ENCODE data around the gene TLR9. TPM values are rescaled to one million over a fixed set of nuclear protein-coding genes. Genes with fewer than 3 reads are reported as not detected.

Gene TLR9
- total and polyA plus RNA-seq, 11 donors = 0.04 to 0.65 (median 0.22) TPM; not detected in 1

GRCh38 chr3:52240059-52240885 is 14.8 kb upstream of the TLR9 start:
- DNase-seq = peak in 2 of 5 donors; percentile 65 to 76
- WGBS, 4 donors = 95 to 100% (median 98%) methylated on average over 1 of the region's 1 CpG
- ATAC-seq = peak in 2 of 4 donors; percentile 6 to 13
- H3K9me3 ChIP-seq = no peaks in the 10 kb centered on the region
- H3K36me3 ChIP-seq = peaks cover 0 to 1% (median 0%) of the 10 kb centered on the region in 9 donors
- intact Hi-C loops (cut with DNase I) = no loop called here
- H3K27me3 ChIP-seq = no peaks in the 10 kb centered on the region
- TF ChIP-seq CTCF (IDR thresholded peaks at IDR 0.05) (no peak), POLR2A (IDR thresholded peaks at IDR 0.05) (no peak)
- peak overlapping the region in 11 of 12 donors; percentile 24 to 97 (median 91) for H3K27ac ChIP-seq
- peak overlapping the region in 8 of 12 donors; percentile 79 to 98 (median 96) for H3K4me3 ChIP-seq
- H3K4me1 ChIP-seq = peaks cover 10 to 79% (median 43%) of the 10 kb centered on the region in 12 donors

- Histone ChIP-seq H3K9me3 (no peaks in the 10 kb centered on the region), H3K36me3 (peaks cover 0 to 14% (median 0%) of the 10 kb centered on the region in 9 donors), H3K4me3 (peak within 1 kb of the TSS; percentile 79 to 99 (median 96)), H3K27ac (peak within 1 kb of the TSS; percentile 66 to 97 (median 91)), H3K27me3 (no peaks in the 10 kb centered on the region), H3K4me1 (peaks cover 10 to 75% (median 45%) of the 10 kb centered on the region in 12 donors)
- intact Hi-C loops (cut with DNase I) = loop anchor here (2.0 to 10.0 kb wide), 5 partner anchors 33 to 166 kb away; partner anchors contain the start of gene WDR82 (in 8 of the 10)
- DNase-seq (peak; percentile 85 to 92 (median 88)), ATAC-seq (peak; percentile 33 to 86 (median 77))
- TF ChIP-seq POLR2A (IDR thresholded peaks at IDR 0.05) = peak in 1 of 2 donors; percentile 88
- TF ChIP-seq CTCF (IDR thresholded peaks at IDR 0.05) = peak; percentile 24 to 66 (median 41)
- WGBS, 4 donors = 0 to 2% (median 1%) methylated on average over 65 to 92 of the region's 92 CpGs
These were observed 13.6 kb upstream of the TLR9 start, which contains the start of gene TWF2 for GRCh38 chr3:52238761-52239701. Gene TWF2 (minus strand): TSS chr3:52239158. CDS start chr3:52239016, 142 bp downstream.

GRCh38 chr3:52238193-52238760 is 12.8 kb upstream of the TLR9 start:
- intact Hi-C loops (cut with DNase I) = loop anchor here (2.0 to 10.0 kb wide), 5 partner anchors 34 to 167 kb away; partner anchors contain the start of gene WDR82 (in 8 of the 10)
- peak overlapping the region; percentile 66 to 97 (median 91) for H3K27ac ChIP-seq
- peaks cover 0 to 20% (median 2%) of the 10 kb centered on the region in 9 donors for H3K36me3 ChIP-seq
- H3K9me3 ChIP-seq = no peaks in the 10 kb centered on the region
- H3K4me1 ChIP-seq = peaks cover 10 to 67% (median 50%) of the 10 kb centered on the region in 12 donors
- WGBS, 4 donors = 15 to 27% (median 17%) methylated on average over 9 to 11 of the region's 11 CpGs
- H3K4me3 ChIP-seq = peak overlapping the region; percentile 79 to 99 (median 96)
- no peak for TF ChIP-seq CTCF (IDR thresholded peaks at IDR 0.05)
- TF ChIP-seq POLR2A (IDR thresholded peaks at IDR 0.05) = no peak
- DNase-seq (peak in 1 of 5 donors; percentile 22), ATAC-seq (no peak)
- no peaks in the 10 kb centered on the region for H3K27me3 ChIP-seq
